ENCODE measurements around the gene ZNF605.

DNA sequence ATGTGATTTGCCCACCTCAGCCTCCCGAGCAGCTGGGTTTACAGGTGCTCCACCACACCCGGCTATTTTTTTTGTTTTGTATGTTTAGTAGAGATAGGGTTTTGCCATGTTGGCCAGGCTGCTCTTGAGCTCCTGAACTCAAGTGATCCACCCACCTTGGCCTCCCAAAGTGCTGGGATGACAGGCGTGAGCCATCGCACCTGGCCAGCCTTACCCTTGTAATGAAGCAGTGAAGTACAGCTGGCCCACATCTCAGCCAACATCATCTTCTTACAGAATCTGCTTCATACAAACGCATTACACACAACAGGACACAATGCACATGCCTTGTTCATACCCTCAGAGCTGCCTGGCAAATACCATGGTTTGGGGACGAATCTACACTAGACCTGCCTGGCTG lies 37.4 kb downstream of the ZNF605 start:
- TF ChIP-seq, protein P1, sequence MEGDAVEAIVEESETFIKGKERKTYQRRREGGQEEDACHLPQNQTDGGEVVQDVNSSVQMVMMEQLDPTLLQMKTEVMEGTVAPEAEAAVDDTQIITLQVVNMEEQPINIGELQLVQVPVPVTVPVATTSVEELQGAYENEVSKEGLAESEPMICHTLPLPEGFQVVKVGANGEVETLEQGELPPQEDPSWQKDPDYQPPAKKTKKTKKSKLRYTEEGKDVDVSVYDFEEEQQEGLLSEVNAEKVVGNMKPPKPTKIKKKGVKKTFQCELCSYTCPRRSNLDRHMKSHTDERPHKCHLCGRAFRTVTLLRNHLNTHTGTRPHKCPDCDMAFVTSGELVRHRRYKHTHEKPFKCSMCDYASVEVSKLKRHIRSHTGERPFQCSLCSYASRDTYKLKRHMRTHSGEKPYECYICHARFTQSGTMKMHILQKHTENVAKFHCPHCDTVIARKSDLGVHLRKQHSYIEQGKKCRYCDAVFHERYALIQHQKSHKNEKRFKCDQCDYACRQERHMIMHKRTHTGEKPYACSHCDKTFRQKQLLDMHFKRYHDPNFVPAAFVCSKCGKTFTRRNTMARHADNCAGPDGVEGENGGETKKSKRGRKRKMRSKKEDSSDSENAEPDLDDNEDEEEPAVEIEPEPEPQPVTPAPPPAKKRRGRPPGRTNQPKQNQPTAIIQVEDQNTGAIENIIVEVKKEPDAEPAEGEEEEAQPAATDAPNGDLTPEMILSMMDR (IDR thresholded peaks at IDR 0.05) = no peak
- TF ChIP-seq POLR2A (IDR thresholded peaks at IDR 0.05) = no peak

Data from esophagus squamous epithelium (tissue), 4 donors.